ENCODE results near the gene CGNL1. TPM values are rescaled to one million over a fixed set of nuclear protein-coding genes. Genes with fewer than 3 reads are reported as not detected.

The CGNL1 gene
- total RNA-seq, 1 experiment from 2014 or later, result 34.6 TPM

DNA sequence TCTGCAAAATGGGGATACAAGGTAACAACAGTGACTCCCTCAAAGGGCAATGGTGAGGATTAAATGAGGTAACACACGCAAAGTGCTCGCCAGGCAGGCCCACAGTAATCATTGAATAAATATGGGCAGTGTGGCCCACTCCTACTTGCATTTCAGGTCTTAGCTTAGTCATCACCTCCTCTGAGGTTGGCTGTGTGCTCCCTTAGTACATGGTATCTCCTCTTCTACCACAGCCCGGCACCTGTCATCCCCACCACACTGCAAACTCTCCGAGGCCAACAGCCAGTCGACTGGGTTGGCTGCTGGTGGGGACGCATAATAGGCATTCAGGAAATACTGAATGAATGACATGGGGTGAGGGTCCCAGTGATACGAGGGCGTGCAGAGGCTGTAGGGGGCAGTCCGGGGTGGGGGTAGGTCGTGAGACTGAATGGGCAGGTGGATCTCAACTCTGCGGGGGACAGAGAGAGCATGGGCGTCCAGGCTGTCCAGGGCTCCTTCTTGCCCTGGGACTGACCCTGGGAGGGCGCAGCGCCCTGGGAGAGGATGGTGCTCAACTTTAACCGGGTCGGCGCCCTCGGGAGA, 215.0 kb downstream of the CGNL1 start:
- Histone ChIP-seq H3K14ac (ENCODE audit: insufficient read depth, low read length) (no peak overlapping the region; the same call in 1 of the 2 replicates), H3K4me1 (ENCODE audit: insufficient read depth, low read length) (no peaks in the 10 kb centered on the region), H3K9me3 (ENCODE audit: control insufficient read depth, low read depth, low read length) (no peaks in the 10 kb centered on the region), H3K18ac (ENCODE audit: insufficient read length, low read depth, low read length) (no peak overlapping the region), H2BK20ac (ENCODE audit: low read depth, low read length, poor library complexity, severe bottlenecking) (no peak overlapping the region), H2BK5ac (ENCODE audit: insufficient read length, low read length) (no peak overlapping the region), H4K5ac (ENCODE audit: insufficient read length, low read depth, low read length) (no peak overlapping the region), H3K4me2 (ENCODE audit: insufficient read depth, insufficient read length, low read length) (peak overlapping the region; percentile 53), H2BK15ac (ENCODE audit: low read depth, low read length) (no peak overlapping the region), H3K56ac (ENCODE audit: insufficient read length, low read depth, low read length) (no peak overlapping the region), H4K8ac (replicated peaks; ENCODE audit: insufficient read length, low read depth, low read length) (no peak overlapping the region), H2AFZ (ENCODE audit: low read length) (no peak overlapping the region), H3K27me3 (ENCODE audit: insufficient read depth, low read length) (no peaks in the 10 kb centered on the region), H4K20me1 (ENCODE audit: control insufficient read depth, insufficient read depth, insufficient read length) (no peaks in the 10 kb centered on the region), H3K79me1 (ENCODE audit: insufficient read depth, low read depth, low read length, poor library complexity, severe bottlenecking) (no peaks in the 10 kb centered on the region), H2AK5ac (ENCODE audit: insufficient read length, low read length) (no peak overlapping the region), H3K9ac (ENCODE audit: extremely low read depth, insufficient read length, low read length) (no peak overlapping the region), H4K91ac (ENCODE audit: insufficient read length, low read depth, low read length) (no peak overlapping the region), H2BK12ac (ENCODE audit: insufficient read length, low read depth, low read length) (no peak overlapping the region), H3T11ph (ENCODE audit: low read length) (no peak overlapping the region), H3K23ac (ENCODE audit: insufficient read length, low read depth, low read length) (no peak overlapping the region), H3K4ac (ENCODE audit: low read depth, low read length) (no peak overlapping the region), H3K23me2 (ENCODE audit: insufficient read length, low read depth, low read length, poor library complexity, severe bottlenecking) (peaks cover 3% of the 10 kb centered on the region), H2BK120ac (ENCODE audit: low read depth, low read length, poor library complexity, severe bottlenecking) (no peak overlapping the region), H3K79me2 (ENCODE audit: insufficient read depth, low read length) (no peaks in the 10 kb centered on the region), H3K27ac (ENCODE audit: insufficient read length, low read depth, low read length) (no peak overlapping the region)
- no CpG with 5 or more reads among the region's 18 CpGs for WGBS (ENCODE audit: extremely low coverage, insufficient read length, low lambda C conversion rate)
- TF ChIP-seq, protein P1, sequence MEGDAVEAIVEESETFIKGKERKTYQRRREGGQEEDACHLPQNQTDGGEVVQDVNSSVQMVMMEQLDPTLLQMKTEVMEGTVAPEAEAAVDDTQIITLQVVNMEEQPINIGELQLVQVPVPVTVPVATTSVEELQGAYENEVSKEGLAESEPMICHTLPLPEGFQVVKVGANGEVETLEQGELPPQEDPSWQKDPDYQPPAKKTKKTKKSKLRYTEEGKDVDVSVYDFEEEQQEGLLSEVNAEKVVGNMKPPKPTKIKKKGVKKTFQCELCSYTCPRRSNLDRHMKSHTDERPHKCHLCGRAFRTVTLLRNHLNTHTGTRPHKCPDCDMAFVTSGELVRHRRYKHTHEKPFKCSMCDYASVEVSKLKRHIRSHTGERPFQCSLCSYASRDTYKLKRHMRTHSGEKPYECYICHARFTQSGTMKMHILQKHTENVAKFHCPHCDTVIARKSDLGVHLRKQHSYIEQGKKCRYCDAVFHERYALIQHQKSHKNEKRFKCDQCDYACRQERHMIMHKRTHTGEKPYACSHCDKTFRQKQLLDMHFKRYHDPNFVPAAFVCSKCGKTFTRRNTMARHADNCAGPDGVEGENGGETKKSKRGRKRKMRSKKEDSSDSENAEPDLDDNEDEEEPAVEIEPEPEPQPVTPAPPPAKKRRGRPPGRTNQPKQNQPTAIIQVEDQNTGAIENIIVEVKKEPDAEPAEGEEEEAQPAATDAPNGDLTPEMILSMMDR (conservative IDR thresholded peaks at IDR 0.05), result no peak
- Mint-ChIP-seq H3K36me3 (ENCODE audit: insufficient read depth in 1 of 3, low read depth in 3 of 3) (no peaks in the 10 kb centered on the region), H3K27ac (no peak overlapping the region), H3K4me1 (peaks cover 10 to 11% of the 10 kb centered on the region in 2 experiments), H3K9me3 (no peaks in the 10 kb centered on the region), H3K27me3 (ENCODE audit: low read depth) (peaks cover 57% of the 10 kb centered on the region), H3K4me3 (peak overlapping the region; percentile 67 to 83)
- no peak for DNase-seq
